NCI-H1694 treated with DMSO at 0.1 percent for 48 hours (cell line): ENCODE results near the gene FBN2.
A peak's percentile ranks its signal among the peaks of the same experiment; 100 is the strongest.
"Not testable (repeated sequence)": the region's sequence is repeated elsewhere in the genome, so short reads cannot be mapped to it uniquely, and the experiment has no call there.

Experiments
- DNase-seq: peaks from one replicate; lab custom pipeline; 2025; lab: John Stamatoyannopoulos, UW

Gene FBN2

GRCh38 chr5:128424646-128425045, 113.4 kb downstream of the FBN2 start:
- DNase-seq, result no peak

- no peak for DNase-seq
Observed at GRCh38 chr5:128422612-128423011, 115.4 kb downstream of the FBN2 start.

GRCh38 chr5:128414469-128414868, 123.6 kb downstream of the FBN2 start:
- no peak for DNase-seq

GRCh38 chr5:128413356-128413755, 124.7 kb downstream of the FBN2 start:
- DNase-seq, result no peak

- DNase-seq, result no peak
Observed at GRCh38 chr5:128412145-128412930, 125.7 kb downstream of the FBN2 start.

- no peak for DNase-seq
Observed at GRCh38 chr5:128409166-128409800, 128.8 kb downstream of the FBN2 start.

GRCh38 chr5:128408622-128409021, 129.4 kb downstream of the FBN2 start:
- DNase-seq, result no peak

- no peak for DNase-seq
Observed at GRCh38 chr5:128407944-128408343, 130.1 kb downstream of the FBN2 start.

- DNase-seq, result no peak
Observed at GRCh38 chr5:128406803-128407202, 131.2 kb downstream of the FBN2 start.

GRCh38 chr5:128405159-128405558, 132.9 kb downstream of the FBN2 start:
- DNase-seq, result no peak

GRCh38 chr5:128403333-128403732, 134.7 kb downstream of the FBN2 start:
- DNase-seq, result peak; percentile 1

GRCh38 chr5:128402506-128402905, 135.5 kb downstream of the FBN2 start:
- no peak for DNase-seq

- DNase-seq, result not testable (repeated sequence)
Observed at GRCh38 chr5:128400766-128401165, 137.3 kb downstream of the FBN2 start.

GRCh38 chr5:128399111-128399510, 138.9 kb downstream of the FBN2 start:
- no peak for DNase-seq

GRCh38 chr5:128397876-128398275, 140.2 kb downstream of the FBN2 start:
- DNase-seq, result no peak

GRCh38 chr5:128395073-128395472, 143.0 kb downstream of the FBN2 start:
- no peak for DNase-seq

GRCh38 chr5:128384068-128384467, 154.0 kb downstream of the FBN2 start:
- no peak for DNase-seq

- no peak for DNase-seq
Observed at GRCh38 chr5:128380337-128380736, 157.7 kb downstream of the FBN2 start.

GRCh38 chr5:128378632-128379031, 159.4 kb downstream of the FBN2 start:
- no peak for DNase-seq

GRCh38 chr5:128378196-128378595, 159.8 kb downstream of the FBN2 start:
- DNase-seq, result no peak

GRCh38 chr5:128376577-128376976, 161.5 kb downstream of the FBN2 start:
- no peak for DNase-seq

GRCh38 chr5:128366147-128366546, 171.9 kb downstream of the FBN2 start:
- no peak for DNase-seq

GRCh38 chr5:128362370-128362769, 175.7 kb downstream of the FBN2 start:
- DNase-seq, result no peak

GRCh38 chr5:128358826-128359225, 179.2 kb downstream of the FBN2 start:
- DNase-seq, result no peak
